ENCODE data around the gene SMIM7.

DNA sequence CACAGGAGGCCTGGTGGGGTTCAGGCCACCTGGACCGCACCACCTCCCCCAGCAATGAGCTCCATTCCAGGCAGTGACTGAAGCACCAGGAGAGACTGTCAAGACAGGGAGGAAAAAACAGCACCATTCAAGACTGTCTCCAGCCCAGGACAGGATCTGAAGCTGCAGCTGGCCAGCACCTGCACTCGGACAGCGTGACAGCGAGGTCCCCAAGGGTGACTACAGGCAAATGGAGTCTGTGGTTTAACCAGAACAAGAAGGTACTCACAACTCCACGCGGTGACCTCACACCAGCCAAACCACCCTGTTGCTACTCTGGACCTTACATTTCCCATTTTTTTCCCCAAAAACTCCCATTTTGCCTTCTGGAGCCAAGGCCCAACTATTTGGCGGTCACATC lies 41.7 kb downstream of the SMIM7 start:
- TF ChIP-seq CTCF (IDR thresholded peaks at IDR 0.05; ENCODE audit: borderline replicate concordance, extremely low read depth, low read length, poor library complexity, severe bottlenecking), result no peak
- TF ChIP-seq EZH2 (IDR thresholded peaks at IDR 0.05; ENCODE audit: borderline replicate concordance, low read depth, low read length, severe bottlenecking), result no peak

All from DND-41 (cell line).